Measurements from ENCODE around the gene SIAH1.
"Not testable (repeated sequence)": the region's sequence is repeated elsewhere in the genome, so short reads cannot be mapped to it uniquely, and the experiment has no call there.

The SIAH1 gene

GRCh38 chr16:48366165-48367093, 18.8 kb downstream of the SIAH1 start:
- DNase-seq (ENCODE audit: low read depth, low spot score): peak; percentile 13

- DNase-seq (ENCODE audit: low read depth, low spot score): peak; percentile 20
These were observed 19.5 kb downstream of the SIAH1 start for GRCh38 chr16:48365601-48366164.

- DNase-seq (ENCODE audit: low read depth, low spot score): no peak
These were observed 20.1 kb downstream of the SIAH1 start for GRCh38 chr16:48365025-48365600.

GRCh38 chr16:48361540-48362144, 23.6 kb downstream of the SIAH1 start:
- no peak for DNase-seq (ENCODE audit: low read depth, low spot score)

GRCh38 chr16:48361012-48361411, 24.2 kb downstream of the SIAH1 start:
- no peak for DNase-seq (ENCODE audit: low read depth, low spot score)

- no peak for DNase-seq (ENCODE audit: low read depth, low spot score)
These were observed 25.2 kb downstream of the SIAH1 start for GRCh38 chr16:48359983-48360382.

GRCh38 chr16:48358419-48358818, 26.8 kb downstream of the SIAH1 start:
- DNase-seq (ENCODE audit: low read depth, low spot score): no peak

GRCh38 chr16:48356633-48357376, 28.4 kb downstream of the SIAH1 start:
- DNase-seq (ENCODE audit: low read depth, low spot score): no peak

GRCh38 chr16:48354877-48355855, 30.0 kb downstream of the SIAH1 start:
- no peak for DNase-seq (ENCODE audit: low read depth, low spot score)

- not testable (repeated sequence) for DNase-seq (ENCODE audit: low read depth, low spot score)
These were observed 30.8 kb downstream of the SIAH1 start for GRCh38 chr16:48354385-48354784.

GRCh38 chr16:48353565-48354163, 31.5 kb downstream of the SIAH1 start:
- DNase-seq (ENCODE audit: low read depth, low spot score): peak; percentile 39

- no peak for DNase-seq (ENCODE audit: low read depth, low spot score)
These were observed 32.4 kb downstream of the SIAH1 start for GRCh38 chr16:48352648-48353390.

GRCh38 chr16:48350736-48351135, 34.5 kb downstream of the SIAH1 start:
- no peak for DNase-seq (ENCODE audit: low read depth, low spot score)

- no peak for DNase-seq (ENCODE audit: low read depth, low spot score)
These were observed 37.2 kb downstream of the SIAH1 start for GRCh38 chr16:48347980-48348379.

- DNase-seq (ENCODE audit: low read depth, low spot score): no peak
These were observed 37.9 kb downstream of the SIAH1 start for GRCh38 chr16:48347191-48347865.

GRCh38 chr16:48342591-48342990, 42.6 kb downstream of the SIAH1 start:
- DNase-seq (ENCODE audit: low read depth, low spot score): no peak

- no peak for DNase-seq (ENCODE audit: low read depth, low spot score)
These were observed 45.2 kb downstream of the SIAH1 start for GRCh38 chr16:48340054-48340453.

- no peak for DNase-seq (ENCODE audit: low read depth, low spot score)
These were observed 49.3 kb downstream of the SIAH1 start for GRCh38 chr16:48335961-48336360.

- DNase-seq (ENCODE audit: low read depth, low spot score): no peak
These were observed 50.9 kb downstream of the SIAH1 start for GRCh38 chr16:48334325-48334724.
